WERI-Rb-1 (cell line): ENCODE results near the gene DGCR6L.
"Not testable (repeated sequence)": the region's sequence is repeated elsewhere in the genome, so short reads cannot be mapped to it uniquely, and the experiment has no call there.

Experiments
- DNase-seq: peaks from one replicate; pipeline ENCODE4 v3.0.0-alpha.2; 2020
- H3K27ac ChIP-seq: fragments of 250-450 bp; sonication (Bioruptor Pico); 2 replicates; pipeline ENCODE4 v1.5.1; 2020; ENCODE audit warnings: mild to moderate bottlenecking, moderate library complexity
- H3K27me3 ChIP-seq: fragments of 250-450 bp; sonication (Bioruptor Pico); 2 replicates; pipeline ENCODE4 v1.5.1; 2021; ENCODE audit warnings: mild to moderate bottlenecking, low read depth, moderate library complexity; ENCODE audit not compliant: insufficient read depth, severe bottlenecking
- H3K36me3 ChIP-seq: fragments of 250-450 bp; sonication (Bioruptor Pico); 2 replicates; pipeline ENCODE4 v1.5.1; 2020; ENCODE audit warnings: mild to moderate bottlenecking, moderate library complexity
- H3K4me3 ChIP-seq: 2 replicates; pipeline ENCODE4 v1.5.1; 2011; ENCODE audit warnings: low read depth, mild to moderate bottlenecking, control low read depth, low read length
- H3K9me3 ChIP-seq: fragments of 250-450 bp; sonication (Bioruptor Pico); 2 replicates; pipeline ENCODE4 v1.5.1; 2021; ENCODE audit warnings: mild to moderate bottlenecking, moderate library complexity; ENCODE audit not compliant: severe bottlenecking
- CTCF ChIP-seq: IDR thresholded peaks from 2 replicates; pipeline ENCODE4 v1.5.1; 2011; ENCODE audit warnings: low read depth, mild to moderate bottlenecking, control low read depth, inconsistent platforms, low read length

DGCR6L gene

GRCh38 chr22:20355939-20356636, 36.2 kb upstream of the DGCR6L start:
- H3K27ac ChIP-seq, DNase-seq, H3K27me3 ChIP-seq, H3K4me3 ChIP-seq, H3K36me3 ChIP-seq, H3K9me3 ChIP-seq: not testable (repeated sequence)

GRCh38 chr22:20354238-20354975, 34.5 kb upstream of the DGCR6L start:
- H3K9me3 ChIP-seq: no peaks in the 10 kb centered on the region
- H3K4me3 ChIP-seq: no peak overlapping the region
- no peak for DNase-seq
- no peak for TF ChIP-seq CTCF
- no peak overlapping the region for H3K27ac ChIP-seq
- no peaks in the 10 kb centered on the region for H3K27me3 ChIP-seq
- H3K36me3 ChIP-seq: no peaks in the 10 kb centered on the region

GRCh38 chr22:20352536-20352935, 32.7 kb upstream of the DGCR6L start:
- not testable (repeated sequence) for H3K36me3 ChIP-seq, DNase-seq, H3K27ac ChIP-seq, H3K4me3 ChIP-seq, H3K27me3 ChIP-seq, H3K9me3 ChIP-seq

- not testable (repeated sequence) for H3K27ac ChIP-seq, DNase-seq, H3K36me3 ChIP-seq, H3K27me3 ChIP-seq, H3K9me3 ChIP-seq, H3K4me3 ChIP-seq
Observed at GRCh38 chr22:20346553-20346952, 26.7 kb upstream of the DGCR6L start.

- not testable (repeated sequence) for H3K9me3 ChIP-seq, H3K4me3 ChIP-seq, H3K27ac ChIP-seq, H3K36me3 ChIP-seq, H3K27me3 ChIP-seq, DNase-seq
Observed at GRCh38 chr22:20338291-20338690, 18.4 kb upstream of the DGCR6L start.

GRCh38 chr22:20337807-20338206, 17.9 kb upstream of the DGCR6L start:
- H3K36me3 ChIP-seq: not testable (repeated sequence)

GRCh38 chr22:20336561-20336960, 16.7 kb upstream of the DGCR6L start:
- not testable (repeated sequence) for H3K4me3 ChIP-seq, DNase-seq, H3K9me3 ChIP-seq, H3K27ac ChIP-seq, H3K27me3 ChIP-seq, H3K36me3 ChIP-seq

More at GRCh38 chr22:20337807-20338206, 17.9 kb upstream of the DGCR6L start:
- H3K27me3 ChIP-seq, H3K4me3 ChIP-seq, H3K27ac ChIP-seq, DNase-seq, H3K9me3 ChIP-seq: not testable (repeated sequence)

GRCh38 chr22:20328569-20328930, 8.7 kb upstream of the DGCR6L start:
- DNase-seq, H3K27me3 ChIP-seq, H3K9me3 ChIP-seq, H3K4me3 ChIP-seq, H3K36me3 ChIP-seq, H3K27ac ChIP-seq: not testable (repeated sequence)

- DNase-seq, H3K9me3 ChIP-seq, H3K27me3 ChIP-seq, H3K4me3 ChIP-seq, H3K27ac ChIP-seq, H3K36me3 ChIP-seq: not testable (repeated sequence)
Observed at GRCh38 chr22:20325996-20326395, 6.1 kb upstream of the DGCR6L start.

GRCh38 chr22:20324139-20324516, 4.3 kb upstream of the DGCR6L start:
- no peak for DNase-seq
- TF ChIP-seq CTCF: no peak
- Histone ChIP-seq H3K9me3 (no peaks in the 10 kb centered on the region), H3K4me3 (no peak overlapping the region), H3K27ac (no peak overlapping the region), H3K36me3 (no peaks in the 10 kb centered on the region), H3K27me3 (no peaks in the 10 kb centered on the region)

GRCh38 chr22:20321552-20322211, 1.8 kb upstream of the DGCR6L start:
- not testable (repeated sequence) for H3K4me3 ChIP-seq, DNase-seq, H3K27ac ChIP-seq, H3K9me3 ChIP-seq, H3K36me3 ChIP-seq, H3K27me3 ChIP-seq

- H3K27ac ChIP-seq: peak overlapping the region; percentile 84
- peak overlapping the region; percentile 81 for H3K4me3 ChIP-seq
- not testable (repeated sequence) for H3K27me3 ChIP-seq, H3K9me3 ChIP-seq, H3K36me3 ChIP-seq
- peak; percentile 35 for DNase-seq
Observed at GRCh38 chr22:20320659-20321551, 1.0 kb upstream of the DGCR6L start.
